ENCODE results near the gene POT1.

GRCh38 chr7:124777268-124777667 lies 152.4 kb downstream of the POT1 start:
- TF ChIP-seq, protein P1, sequence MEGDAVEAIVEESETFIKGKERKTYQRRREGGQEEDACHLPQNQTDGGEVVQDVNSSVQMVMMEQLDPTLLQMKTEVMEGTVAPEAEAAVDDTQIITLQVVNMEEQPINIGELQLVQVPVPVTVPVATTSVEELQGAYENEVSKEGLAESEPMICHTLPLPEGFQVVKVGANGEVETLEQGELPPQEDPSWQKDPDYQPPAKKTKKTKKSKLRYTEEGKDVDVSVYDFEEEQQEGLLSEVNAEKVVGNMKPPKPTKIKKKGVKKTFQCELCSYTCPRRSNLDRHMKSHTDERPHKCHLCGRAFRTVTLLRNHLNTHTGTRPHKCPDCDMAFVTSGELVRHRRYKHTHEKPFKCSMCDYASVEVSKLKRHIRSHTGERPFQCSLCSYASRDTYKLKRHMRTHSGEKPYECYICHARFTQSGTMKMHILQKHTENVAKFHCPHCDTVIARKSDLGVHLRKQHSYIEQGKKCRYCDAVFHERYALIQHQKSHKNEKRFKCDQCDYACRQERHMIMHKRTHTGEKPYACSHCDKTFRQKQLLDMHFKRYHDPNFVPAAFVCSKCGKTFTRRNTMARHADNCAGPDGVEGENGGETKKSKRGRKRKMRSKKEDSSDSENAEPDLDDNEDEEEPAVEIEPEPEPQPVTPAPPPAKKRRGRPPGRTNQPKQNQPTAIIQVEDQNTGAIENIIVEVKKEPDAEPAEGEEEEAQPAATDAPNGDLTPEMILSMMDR (optimal IDR thresholded peaks at IDR 0.05 in 1 of 3, IDR thresholded peaks at IDR 0.05 in 1 of 3, conservative IDR thresholded peaks at IDR 0.05 in 1 of 3; ENCODE audit: extremely low read depth in 1 of 3, insufficient read depth in 2 of 3, low read length in 3 of 3): no peak
- no peak for TF ChIP-seq EZH2 (IDR thresholded peaks at IDR 0.05; ENCODE audit: low read length)

Measured in keratinocyte (primary cell).